DOHH2 (cell line): ENCODE results near the gene ATG9B.

Experiments used
- H3F3A ChIP-seq: fragments of 200-600 bp; sonication (generic), shearing (Covaris generic); 2 replicates; pipeline ENCODE4 v1.6.0; 2016; ENCODE audit warnings: antibody characterized with exemption, mild to moderate bottlenecking; ENCODE audit not compliant: control insufficient read depth, insufficient read depth
- H3K27ac ChIP-seq: fragments of 200-600 bp; sonication (generic); 2 replicates; pipeline ENCODE4 v1.5.1; 2014; ENCODE audit warnings: low read depth, mild to moderate bottlenecking, low read length, moderate library complexity
- H3K27me3 ChIP-seq: fragments of 200-600 bp; sonication (generic); 2 replicates; pipeline ENCODE4 v1.6.1; 2014; ENCODE audit warnings: mild to moderate bottlenecking, low read length, mixed read lengths; ENCODE audit not compliant: control insufficient read depth
- H3K36me3 ChIP-seq: fragments of 200-600 bp; sonication (generic); 2 replicates; pipeline ENCODE4 v1.6.1; 2014; ENCODE audit warnings: mild to moderate bottlenecking, low read length, moderate library complexity, mixed read lengths; ENCODE audit not compliant: control insufficient read depth
- H3K4me1 ChIP-seq: fragments of 200-600 bp; sonication (generic); 2 replicates; pipeline ENCODE4 v1.6.1; 2014; ENCODE audit warnings: mild to moderate bottlenecking, low read length, mixed read lengths; ENCODE audit not compliant: control insufficient read depth
- H3K4me2 ChIP-seq: fragments of 200-600 bp; sonication (generic); 2 replicates; pipeline ENCODE4 v1.6.0; 2014; ENCODE audit warnings: mild to moderate bottlenecking, low read length, moderate library complexity
- H3K4me3 ChIP-seq: fragments of 200-600 bp; sonication (generic); 2 replicates; pipeline ENCODE4 v1.5.1; 2014; ENCODE audit warnings: mild to moderate bottlenecking, low read length, mixed read lengths
- H3K79me2 ChIP-seq: fragments of 200-600 bp; sonication (generic); 2 replicates; pipeline ENCODE4 v1.6.1; 2014; ENCODE audit warnings: mild to moderate bottlenecking, low read length, mixed read lengths; ENCODE audit not compliant: control insufficient read depth
- H3K9me2 ChIP-seq: fragments of 200-600 bp; sonication (generic); replicated peaks from 2 replicates; pipeline ENCODE4 v1.6.1; 2014; ENCODE audit warnings: mild to moderate bottlenecking, low read length, mixed read lengths; ENCODE audit not compliant: control insufficient read depth
- H3K9me3 ChIP-seq: fragments of 200-600 bp; sonication (generic); 2 replicates; pipeline ENCODE4 v1.6.1; 2014; ENCODE audit warnings: antibody characterized with exemption, low read length, mixed read lengths; ENCODE audit not compliant: control insufficient read depth, insufficient read depth
- H4K20me1 ChIP-seq: fragments of 200-600 bp; sonication (generic); 2 replicates; pipeline ENCODE4 v1.6.0; 2014; ENCODE audit warnings: low read depth, mild to moderate bottlenecking, antibody characterized with exemption, low read length, moderate library complexity; ENCODE audit not compliant: control insufficient read depth, insufficient read depth
- CTCF ChIP-seq: fragments of 200-600 bp; sonication (generic); IDR thresholded peaks from one replicate; pipeline ENCODE4 v1.5.1; 2014; ENCODE audit warnings: antibody characterized with exemption, mild to moderate bottlenecking, low read depth, low read length; ENCODE audit not compliant: poor library complexity, severe bottlenecking
- EZH2phosphoT487 ChIP-seq: fragments of 200-600 bp; sonication (generic); IDR thresholded peaks from 2 replicates; pipeline ENCODE4 v1.6.1; 2017; ENCODE audit warnings: borderline replicate concordance, mild to moderate bottlenecking, antibody characterized with exemption, low read length, moderate library complexity, mixed read lengths

ATG9B gene

DNA sequence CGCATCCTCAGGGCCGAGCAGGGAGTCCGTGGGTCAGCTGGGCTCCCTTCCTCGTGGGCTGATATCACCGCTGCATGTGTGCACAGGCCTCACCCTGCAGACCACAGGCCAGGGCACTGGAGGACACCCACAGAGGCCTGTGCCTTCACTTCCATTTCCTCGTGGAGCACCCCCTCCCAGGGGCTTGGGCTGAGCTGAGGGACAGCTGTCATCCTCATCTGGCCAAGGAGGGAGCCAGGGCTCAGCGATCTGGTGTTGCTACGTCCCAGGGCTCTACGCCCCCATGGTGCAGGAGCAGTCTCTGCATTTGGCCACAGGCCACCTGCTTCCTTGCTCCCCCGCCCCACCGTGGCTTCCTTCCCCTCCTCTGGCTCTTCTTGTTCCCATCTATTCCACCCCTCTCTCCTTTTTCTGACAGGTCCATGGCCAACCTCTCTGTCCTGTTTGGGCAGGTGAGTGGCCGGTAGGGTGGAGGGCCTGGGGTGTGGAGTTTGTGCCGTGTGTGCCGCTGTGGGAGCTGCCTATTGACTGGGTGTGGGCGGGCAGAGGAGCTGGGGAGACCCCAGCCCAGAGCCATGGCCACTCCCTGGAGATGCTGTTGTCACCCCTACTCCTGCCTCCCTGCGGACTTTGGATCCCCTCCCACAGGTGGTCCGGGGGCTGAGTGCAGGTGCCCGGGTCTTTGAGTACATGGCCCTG lies 15.7 kb upstream of the ATG9B start:
- H3K9me3 ChIP-seq, result no peaks in the 10 kb centered on the region
- peaks cover 4% of the 10 kb centered on the region; the same call in 1 of the 2 replicates for H4K20me1 ChIP-seq
- H3K4me2 ChIP-seq, result no peak overlapping the region
- no peak overlapping the region for H3K27ac ChIP-seq
- no peaks in the 10 kb centered on the region for H3K79me2 ChIP-seq
- no peak for TF ChIP-seq CTCF
- TF ChIP-seq EZH2phosphoT487, result no peak
- no peaks in the 10 kb centered on the region for H3K9me2 ChIP-seq
- H3K4me1 ChIP-seq, result no peaks in the 10 kb centered on the region
- H3K4me3 ChIP-seq, result no peak overlapping the region
- peaks cover 17% of the 10 kb centered on the region for H3K36me3 ChIP-seq
- H3F3A ChIP-seq, result no peaks in the 10 kb centered on the region
- H3K27me3 ChIP-seq, result no peaks in the 10 kb centered on the region

GRCh38 chr7:151038951-151039849 lies 14.9 kb upstream of the ATG9B start:
- Histone ChIP-seq H4K20me1 (peaks cover 4% of the 10 kb centered on the region; the same call in 1 of the 2 replicates), H3K4me1 (no peaks in the 10 kb centered on the region), H3K9me2 (no peaks in the 10 kb centered on the region), H3K36me3 (peaks cover 25% of the 10 kb centered on the region), H3K27me3 (no peaks in the 10 kb centered on the region), H3F3A (no peaks in the 10 kb centered on the region), H3K79me2 (no peaks in the 10 kb centered on the region), H3K4me3 (no peak overlapping the region), H3K4me2 (no peak overlapping the region), H3K9me3 (no peaks in the 10 kb centered on the region), H3K27ac (no peak overlapping the region)
- no peak for TF ChIP-seq EZH2phosphoT487
- no peak for TF ChIP-seq CTCF

DNA sequence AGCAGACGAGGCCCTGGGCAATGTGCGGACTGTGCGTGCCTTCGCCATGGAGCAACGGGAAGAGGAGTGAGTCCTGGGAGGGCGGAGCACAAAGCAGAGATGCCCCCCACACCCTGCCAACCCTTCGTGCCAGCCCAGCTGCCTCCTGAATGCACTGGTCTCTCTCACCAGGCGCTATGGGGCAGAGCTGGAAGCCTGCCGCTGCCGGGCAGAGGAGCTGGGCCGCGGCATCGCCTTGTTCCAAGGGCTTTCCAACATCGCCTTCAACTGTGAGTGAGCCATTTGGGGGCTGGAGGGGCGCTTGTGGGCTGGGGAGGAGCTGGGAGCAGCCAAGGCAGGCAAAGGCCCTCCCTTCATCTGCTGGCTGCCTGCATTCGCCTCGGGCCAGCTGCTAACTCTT lies 11.6 kb upstream of the ATG9B start:
- no peaks in the 10 kb centered on the region for H3K27me3 ChIP-seq
- H3K79me2 ChIP-seq, result no peaks in the 10 kb centered on the region
- H4K20me1 ChIP-seq, result peaks cover 4% of the 10 kb centered on the region; the same call in 1 of the 2 replicates
- TF ChIP-seq CTCF, result no peak
- H3K4me2 ChIP-seq, result no peak overlapping the region
- H3K36me3 ChIP-seq, result peaks cover 31% of the 10 kb centered on the region
- no peak overlapping the region for H3K27ac ChIP-seq
- H3K4me1 ChIP-seq, result no peaks in the 10 kb centered on the region
- no peaks in the 10 kb centered on the region for H3K9me2 ChIP-seq
- no peak overlapping the region for H3K4me3 ChIP-seq
- H3F3A ChIP-seq, result no peaks in the 10 kb centered on the region
- no peaks in the 10 kb centered on the region for H3K9me3 ChIP-seq
